Smooth muscle cell of the brain vasculature (primary cell): Measurements from ENCODE around the gene SCYL3.
"Not testable (repeated sequence)": the region's sequence is repeated elsewhere in the genome, so short reads cannot be mapped to it uniquely, and the experiment has no call there.

Experiments used
- DNase-seq: peaks from one replicate; pipeline ENCODE4 v3.0.0-alpha.2; 2012; ENCODE audit warnings: low read depth, low spot score

Gene SCYL3

GRCh38 chr1:169893645-169894423 lies at the start of gene SCYL3:
Gene SCYL3 (minus strand): TSS chr1:169893896. CDS start chr1:169888840, 5,056 bp downstream.
- DNase-seq: peak; percentile 98

GRCh38 chr1:169941982-169942830 lies 48.5 kb upstream of the SCYL3 start:
- no peak for DNase-seq

GRCh38 chr1:169933984-169934725 lies 40.5 kb upstream of the SCYL3 start:
- DNase-seq: no peak

GRCh38 chr1:169931795-169932231 lies 38.1 kb upstream of the SCYL3 start:
- DNase-seq: no peak

DNA sequence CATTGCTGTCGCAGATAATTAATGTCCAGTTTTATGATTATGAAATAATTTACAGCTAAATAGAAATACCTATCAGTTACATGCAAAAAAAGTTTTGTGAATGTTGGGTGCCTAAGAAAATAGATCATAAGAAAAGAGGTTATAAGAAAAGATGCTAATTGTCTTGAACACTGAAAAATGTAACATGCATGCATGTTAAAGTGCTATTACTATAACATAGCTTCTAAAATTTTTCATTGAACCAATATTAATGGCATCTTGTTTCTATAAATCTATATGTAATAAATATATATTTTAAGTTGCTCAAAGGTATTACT lies 35.5 kb upstream of the SCYL3 start:
- DNase-seq: no peak

DNA sequence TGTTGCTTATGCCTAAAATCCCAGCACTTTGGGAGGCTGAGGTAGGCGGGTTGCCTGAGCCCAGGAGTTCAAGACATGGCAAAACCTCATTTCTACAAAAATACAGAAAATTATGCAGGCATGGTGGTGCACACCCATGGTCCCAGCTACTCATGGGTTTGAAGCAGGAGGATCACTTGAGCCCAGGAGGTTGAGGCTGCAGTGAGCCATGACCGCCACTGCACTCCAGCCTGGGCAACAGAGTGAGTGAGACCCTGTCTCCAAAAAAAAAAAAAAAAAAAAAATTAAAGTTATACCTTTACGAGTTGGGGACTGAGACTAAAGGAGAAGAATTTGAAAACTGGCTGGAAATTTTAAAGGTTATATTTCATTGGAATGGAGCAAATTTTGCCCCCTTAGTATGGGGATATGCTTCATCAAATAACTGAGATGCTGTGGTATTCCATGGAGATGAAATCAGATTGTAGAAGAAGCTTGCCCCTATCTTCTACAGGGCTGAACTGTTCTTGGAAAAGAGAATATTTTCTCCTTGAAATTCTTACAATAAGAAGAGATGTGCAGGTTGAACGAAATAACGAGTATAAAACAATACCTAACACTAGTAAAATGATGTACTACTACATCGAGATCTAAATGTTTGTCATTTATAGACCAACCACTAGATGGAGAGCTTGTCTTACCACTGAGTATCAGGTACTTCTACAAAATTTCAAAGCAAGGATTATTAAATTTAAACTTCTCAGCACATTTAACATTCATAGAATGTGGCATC lies 34.9 kb upstream of the SCYL3 start:
- DNase-seq: no peak

DNA sequence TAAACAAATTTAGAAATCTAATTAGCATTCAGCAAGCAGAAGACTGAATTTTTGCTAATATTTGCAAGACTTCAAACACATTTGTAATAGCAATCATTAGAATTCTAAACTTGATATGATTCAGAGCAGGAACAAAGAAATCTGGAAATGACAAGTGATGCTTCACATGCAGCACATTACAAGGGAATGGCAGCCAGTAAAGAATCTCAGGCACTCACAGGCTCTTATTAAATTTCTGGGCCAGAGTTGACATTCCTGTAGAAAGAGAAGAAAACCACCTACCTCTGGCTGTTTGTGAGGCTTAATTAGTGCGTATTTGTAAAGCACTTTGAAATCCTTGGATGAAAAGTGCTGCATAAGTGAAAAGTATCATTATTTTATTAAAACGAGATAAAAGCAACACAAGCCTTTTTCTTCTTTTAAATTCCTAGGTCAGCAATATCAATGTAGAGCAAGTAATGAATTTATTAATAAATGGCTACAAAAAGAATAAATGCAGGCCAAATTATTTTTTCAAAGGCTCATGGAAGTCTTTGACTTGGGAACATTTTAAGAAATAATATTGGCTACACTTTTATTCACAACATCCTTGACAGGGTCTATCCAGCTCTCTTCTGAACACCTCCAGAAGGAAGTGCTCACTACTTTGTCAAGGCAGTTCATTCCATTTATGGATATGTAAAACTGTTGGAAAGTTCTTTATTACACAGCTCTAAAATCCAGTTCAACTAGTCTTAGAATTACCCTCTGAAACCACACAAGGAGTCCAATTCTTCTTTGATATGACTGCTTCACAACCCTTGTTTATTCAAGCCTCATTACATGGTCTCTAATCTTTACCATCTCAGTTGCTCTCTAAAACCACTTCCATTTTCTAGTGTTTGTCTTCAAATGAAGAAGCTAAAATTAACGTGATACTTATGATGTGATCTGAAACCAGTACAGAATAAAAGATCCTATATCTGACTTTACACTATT lies 32.1 kb upstream of the SCYL3 start:
- no peak for DNase-seq

DNA sequence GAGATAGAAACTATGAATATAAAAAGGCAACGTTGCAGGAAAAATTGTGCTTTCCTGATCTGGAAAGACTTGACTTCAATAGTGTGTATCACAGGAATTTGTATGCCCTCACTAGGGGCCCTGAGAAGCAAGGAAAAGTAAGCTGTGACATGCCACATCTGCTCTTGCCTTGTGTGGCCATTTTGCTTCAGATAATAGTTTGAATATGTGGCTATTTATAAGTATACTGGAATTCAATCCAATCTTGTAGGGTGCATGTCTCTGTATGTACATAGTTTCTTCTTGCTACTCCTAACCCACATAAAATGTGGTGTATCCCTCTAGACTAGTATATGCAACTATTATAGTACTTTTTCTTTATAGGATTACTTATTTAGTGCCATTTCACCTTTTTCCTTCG lies 31.1 kb upstream of the SCYL3 start:
- DNase-seq: no peak

GRCh38 chr1:169924063-169924462 lies 30.4 kb upstream of the SCYL3 start:
- no peak for DNase-seq

DNA sequence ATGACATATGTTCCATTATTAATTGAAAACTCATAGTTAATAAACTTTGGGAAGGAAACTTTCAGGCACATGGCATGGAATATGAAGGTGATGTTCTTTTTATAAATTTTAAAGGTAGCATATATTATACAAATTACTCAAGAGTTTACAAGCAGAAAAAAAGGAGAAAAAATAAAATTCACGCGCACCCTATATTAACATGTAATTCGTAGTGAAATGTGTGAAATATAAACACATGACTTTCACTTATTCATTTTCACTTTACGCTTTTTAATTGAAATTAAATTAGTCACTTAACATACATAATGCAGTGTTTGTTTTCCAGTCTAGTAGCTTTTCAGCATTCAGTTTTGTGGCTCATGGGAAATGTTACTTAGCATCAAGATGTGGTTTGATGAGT lies 27.4 kb upstream of the SCYL3 start:
- no peak for DNase-seq

DNA sequence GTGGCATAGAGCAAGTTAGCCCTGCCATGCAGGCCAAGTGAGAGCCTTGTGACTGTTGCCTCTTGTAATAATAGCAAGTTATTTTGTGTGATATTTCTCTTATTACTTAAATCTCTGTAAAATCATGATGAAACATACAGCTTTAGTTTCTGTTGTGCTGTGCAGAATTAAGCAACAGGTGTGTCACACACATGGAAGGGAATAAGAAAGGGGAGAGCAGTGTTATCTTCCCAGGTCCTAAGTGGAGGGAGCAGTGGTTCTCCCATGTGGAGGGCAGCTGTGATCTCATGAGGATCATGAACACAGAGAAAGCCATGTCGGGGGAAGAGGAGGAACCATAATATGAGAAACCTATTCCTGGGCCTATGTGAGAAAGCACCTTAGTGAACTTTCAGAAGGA lies 25.2 kb upstream of the SCYL3 start:
- DNase-seq: no peak

GRCh38 chr1:169918220-169918619 lies 24.5 kb upstream of the SCYL3 start:
- not testable (repeated sequence) for DNase-seq

DNA sequence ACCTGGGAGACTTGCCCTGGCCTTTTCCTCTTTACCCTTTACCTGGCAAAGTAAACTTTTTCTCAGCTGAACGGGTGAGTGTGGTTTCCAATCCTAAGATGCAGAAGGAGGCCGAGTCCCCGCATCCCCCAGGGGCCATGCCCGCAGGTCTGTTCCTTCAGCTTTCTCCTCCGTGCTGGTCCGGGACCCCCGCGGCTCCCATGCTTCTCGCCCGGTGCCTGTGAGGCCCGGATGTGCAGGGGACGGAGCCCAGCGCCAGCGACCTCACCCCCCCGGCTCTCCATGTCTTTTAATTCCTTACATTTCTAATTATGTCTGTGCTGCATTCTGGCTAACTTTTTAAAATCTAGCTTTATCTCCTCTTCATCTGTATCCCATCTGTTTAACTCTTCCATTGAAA lies 21.5 kb upstream of the SCYL3 start:
- no peak for DNase-seq

DNA sequence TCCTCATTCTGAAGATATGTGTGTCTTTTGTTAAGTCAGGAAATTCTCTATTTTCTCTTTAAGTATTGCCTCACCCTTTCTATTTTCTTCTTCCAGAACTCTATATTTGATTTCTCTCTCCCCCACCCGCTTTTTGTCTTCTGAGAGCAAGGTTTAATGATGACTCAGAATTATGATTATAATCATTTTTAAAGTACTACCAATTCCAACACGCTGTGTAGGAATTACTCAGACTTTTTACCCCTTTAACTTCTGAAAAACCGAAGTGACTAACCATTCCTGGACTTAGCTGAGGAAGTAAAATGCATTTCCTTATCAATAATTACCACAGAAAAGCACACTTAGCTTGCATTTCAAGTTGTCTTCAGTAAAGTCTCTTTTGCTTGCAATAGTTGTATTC lies 20.8 kb upstream of the SCYL3 start:
- no peak for DNase-seq

DNA sequence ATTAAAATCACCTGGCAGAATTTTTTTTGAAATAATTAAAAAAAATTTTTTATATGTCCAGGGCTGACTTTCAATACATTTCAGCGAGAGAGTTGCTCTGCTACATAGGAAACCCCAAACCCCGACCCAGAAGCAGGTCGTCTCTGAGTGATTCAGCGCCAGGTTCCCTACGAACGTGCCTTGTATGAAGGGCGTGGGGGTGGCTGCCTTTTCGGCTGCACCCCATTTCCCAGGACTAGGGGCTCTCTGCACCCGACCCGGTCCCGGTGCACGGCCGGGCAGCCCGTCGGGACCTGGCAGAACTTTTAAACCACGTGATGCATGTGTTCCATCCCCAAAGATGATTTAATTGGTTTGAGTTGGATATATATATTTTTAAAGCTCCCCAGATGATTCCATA lies 15.8 kb upstream of the SCYL3 start:
- DNase-seq: no peak

- no peak for DNase-seq
These were observed 13.2 kb upstream of the SCYL3 start for GRCh38 chr1:169906938-169907337.

- no peak for DNase-seq
These were observed 11.1 kb upstream of the SCYL3 start for GRCh38 chr1:169904834-169905233.

DNA sequence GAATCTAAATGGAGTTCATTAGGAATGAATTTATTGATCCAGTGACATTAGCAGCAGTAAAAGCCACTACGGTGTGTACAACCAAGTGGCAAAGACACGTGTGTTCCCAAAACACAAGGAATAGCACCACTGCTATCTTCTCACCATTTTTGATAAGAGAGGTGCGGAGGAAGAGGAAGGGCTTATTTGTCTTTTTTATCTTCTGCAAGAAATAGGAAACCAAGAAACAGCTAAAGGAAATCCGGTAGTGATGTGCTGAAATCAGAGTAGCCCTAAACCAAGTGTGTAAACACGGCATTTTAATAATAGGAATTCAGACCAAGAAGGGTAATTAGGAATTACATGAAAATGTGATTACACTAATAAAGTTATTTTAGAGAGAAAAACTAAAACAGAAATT lies 9.1 kb upstream of the SCYL3 start:
- no peak for DNase-seq

- no peak for DNase-seq
These were observed 7.4 kb upstream of the SCYL3 start for GRCh38 chr1:169901115-169901514.

DNA sequence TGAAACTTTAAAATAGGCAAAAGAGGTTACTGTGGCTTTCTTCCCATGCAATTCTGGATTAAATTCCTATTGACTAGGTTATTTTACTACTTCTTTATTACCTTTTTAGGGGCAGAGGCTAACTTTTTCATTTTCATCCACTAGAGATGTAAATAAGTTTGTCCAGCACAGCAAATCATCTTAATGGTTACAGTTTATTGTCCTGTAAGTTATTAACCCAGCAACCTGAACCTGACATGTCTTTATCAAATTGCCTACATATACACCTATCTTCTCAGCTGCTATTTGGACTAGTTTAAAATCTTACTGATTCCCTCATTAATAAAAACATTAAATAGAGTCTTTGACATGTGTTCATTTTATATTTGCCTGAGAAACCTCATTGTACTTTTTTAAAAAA lies 6.9 kb upstream of the SCYL3 start:
- DNase-seq: no peak
